Thymus (tissue), 14 donors: Measurements from ENCODE around the gene KRTAP10-11. TPM values are rescaled to one million over a fixed set of nuclear protein-coding genes. Genes with fewer than 3 reads are reported as not detected.
"Not testable (repeated sequence)": the region's sequence is repeated elsewhere in the genome, so short reads cannot be mapped to it uniquely, and the experiment has no call there.

Experiments
- DNase-seq, 9 donors: peaks; one replicate each; pipeline ENCODE4 v3.0.0-alpha.2; 2013; ENCODE audit warnings: low spot score in 9 of 9, low read depth in 6 of 9, missing footprints in 1 of 9
- H3K27ac ChIP-seq, 2 donors: one replicate each; pipeline ENCODE4 v1.5.1; 2013; ENCODE audit warnings: control low read depth in 1 of 2, low read depth in 1 of 2, low read length in 1 of 2, mild to moderate bottlenecking in 1 of 2, moderate library complexity in 1 of 2
- H3K27me3 ChIP-seq, 2 donors: one replicate each; pipeline ENCODE4 v1.5.1; 2013; ENCODE audit warnings: low read length in 1 of 2; ENCODE audit not compliant: control insufficient read depth in 2 of 2, insufficient read depth in 1 of 2
- H3K36me3 ChIP-seq, 2 donors: one replicate each; pipeline ENCODE4 v1.5.1; 2013; ENCODE audit warnings: low read length in 1 of 2, mild to moderate bottlenecking in 1 of 2, moderate library complexity in 1 of 2; ENCODE audit not compliant: control insufficient read depth in 2 of 2, insufficient read depth in 2 of 2
- H3K4me1 ChIP-seq, 2 donors: one replicate each; pipeline ENCODE4 v1.5.1; 2013; ENCODE audit warnings: low read length in 2 of 2; ENCODE audit not compliant: control insufficient read depth in 2 of 2, insufficient read depth in 2 of 2
- H3K4me3 ChIP-seq, 2 donors: one replicate each; pipeline ENCODE4 v1.5.1; 2013; ENCODE audit warnings: low read length in 2 of 2, control low read depth in 1 of 2, mild to moderate bottlenecking in 1 of 2
- H3K9me3 ChIP-seq, 2 donors: one replicate each; pipeline ENCODE4 v1.5.1; 2013; ENCODE audit warnings: low read length in 1 of 2, mild to moderate bottlenecking in 1 of 2; ENCODE audit not compliant: control insufficient read depth in 2 of 2, insufficient read depth in 1 of 2
- WGBS: extraction: QIAGEN DNeasy Blood & Tissue Kit; methylation state at CpG from one replicate; pipeline ENCODE4 v1.1.7; 2013; 5-methylcytosine and 5-hydroxymethylcytosine counted together
- long read RNA-seq, 10 donors: transcript quantifications; one replicate each; lab custom pipeline, GENCODE V29; 2026
- polyA plus RNA-seq: library from polyadenylated mRNA; stranded (reverse); fragments of 200-250 nt; gene quantifications from one replicate; pipeline ENCODE4 v1.2.3, GENCODE V29; 2013
- total RNA-seq: library from RNA; stranded (reverse); fragments of 120-200 nt; gene quantifications from one replicate; pipeline ENCODE4 v1.2.4, GENCODE V29; 2013
- donor health status: healthy.

Gene KRTAP10-11, protein sequence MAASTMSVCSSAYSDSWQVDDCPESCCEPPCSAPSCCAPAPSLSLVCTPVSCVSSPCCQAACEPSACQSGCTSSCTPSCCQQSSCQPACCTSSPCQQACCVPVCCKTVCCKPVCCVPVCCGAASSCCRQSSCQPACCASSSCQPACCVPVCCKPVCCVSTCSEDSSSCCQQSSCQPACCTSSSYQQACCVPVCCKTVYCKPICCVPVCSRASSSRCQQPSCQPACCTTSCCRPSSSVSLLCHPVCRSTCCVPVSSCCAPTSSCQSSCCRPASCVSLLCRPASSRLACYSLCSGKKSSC
- not detected for total RNA-seq
- polyA plus RNA-seq, result not detected
- long read RNA-seq, donor 1, result 0 reads
- long read RNA-seq, donor 2, result 0 reads
- long read RNA-seq, donor 3, result 0 reads
- long read RNA-seq, donor 4, result 0 reads
- long read RNA-seq, donor 5, result 0 reads
- long read RNA-seq, donor 6, result 0 reads
- long read RNA-seq, donor 7, partial matches to known transcripts, result 0 of 1 reads
- long read RNA-seq, donor 7, other reads (novel, unspliced or antisense), result 0 of 1 reads
- long read RNA-seq, donor 8, result 0 reads
- long read RNA-seq, donor 9, result 0 reads
- long read RNA-seq, donor 10, partial matches to known transcripts, result 0 of 1 reads
- long read RNA-seq, donor 10, other reads (novel, unspliced or antisense), result 0 of 1 reads

DNA sequence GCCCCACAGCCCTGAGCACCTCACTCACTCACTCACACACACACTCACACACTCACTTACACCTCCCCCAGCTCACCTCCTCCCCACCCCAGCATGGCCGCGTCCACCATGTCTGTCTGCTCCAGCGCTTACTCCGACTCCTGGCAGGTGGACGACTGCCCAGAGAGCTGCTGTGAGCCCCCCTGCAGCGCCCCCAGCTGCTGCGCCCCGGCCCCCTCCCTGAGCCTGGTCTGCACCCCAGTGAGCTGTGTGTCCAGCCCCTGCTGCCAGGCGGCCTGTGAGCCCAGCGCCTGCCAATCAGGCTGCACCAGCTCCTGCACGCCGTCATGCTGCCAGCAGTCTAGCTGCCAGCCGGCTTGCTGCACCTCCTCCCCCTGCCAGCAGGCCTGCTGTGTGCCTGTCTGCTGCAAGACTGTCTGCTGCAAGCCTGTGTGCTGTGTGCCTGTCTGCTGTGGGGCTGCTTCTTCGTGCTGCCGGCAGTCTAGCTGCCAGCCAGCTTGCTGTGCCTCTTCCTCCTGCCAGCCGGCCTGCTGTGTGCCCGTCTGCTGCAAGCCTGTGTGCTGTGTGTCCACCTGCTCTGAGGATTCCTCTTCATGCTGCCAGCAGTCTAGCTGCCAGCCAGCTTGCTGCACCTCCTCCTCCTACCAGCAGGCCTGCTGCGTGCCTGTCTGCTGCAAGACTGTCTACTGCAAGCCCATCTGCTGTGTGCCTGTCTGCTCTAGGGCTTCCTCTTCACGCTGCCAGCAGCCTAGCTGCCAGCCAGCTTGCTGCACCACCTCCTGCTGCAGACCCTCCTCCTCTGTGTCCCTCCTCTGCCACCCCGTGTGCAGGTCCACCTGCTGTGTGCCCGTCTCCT lies at the start of gene KRTAP10-11:
TSS of gene KRTAP10-11 (plus strand) at position 49 of the 856 bp plus-strand sequence. CDS start at position 94, 45 bp downstream.
- H3K4me1 ChIP-seq, H3K27me3 ChIP-seq, DNase-seq, H3K36me3 ChIP-seq, H3K27ac ChIP-seq, H3K4me3 ChIP-seq: not testable (repeated sequence)
- peaks cover 0 to 10% of the 10 kb centered on the region in 2 donors for H3K9me3 ChIP-seq
- 81% methylated on average over 21 of the region's 21 CpGs for WGBS

DNA sequence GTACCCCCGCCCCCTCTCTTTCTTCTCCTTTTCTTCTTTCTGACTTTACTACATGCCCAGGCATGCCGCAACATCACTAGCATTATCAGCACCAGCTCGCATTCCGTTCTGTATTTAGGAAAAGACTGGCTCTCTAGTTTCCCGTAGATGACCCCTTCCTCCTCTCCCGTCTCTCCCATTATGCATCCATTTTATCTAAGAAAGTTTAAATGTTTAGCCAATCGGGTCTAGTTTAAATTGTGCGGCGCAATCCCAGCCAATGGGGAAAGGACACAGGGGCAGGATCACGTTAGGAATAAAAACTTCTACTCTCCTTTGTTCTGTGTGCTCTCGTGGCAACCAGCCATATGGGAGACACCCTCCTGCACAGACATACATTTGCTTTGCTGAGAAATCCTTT lies 48.2 kb upstream of the KRTAP10-11 start:
- WGBS, result 86% methylated on average over 11 of the region's 11 CpGs
- DNase-seq, result no peak
- Histone ChIP-seq H3K27ac (no peak overlapping the region), H3K9me3 (no peaks in the 10 kb centered on the region), H3K36me3 (no peaks in the 10 kb centered on the region), H3K4me3 (no peak overlapping the region), H3K27me3 (peaks cover 0 to under 1% of the 10 kb centered on the region in 2 donors), H3K4me1 (peaks cover 0 to 2% of the 10 kb centered on the region in 2 donors)

DNA sequence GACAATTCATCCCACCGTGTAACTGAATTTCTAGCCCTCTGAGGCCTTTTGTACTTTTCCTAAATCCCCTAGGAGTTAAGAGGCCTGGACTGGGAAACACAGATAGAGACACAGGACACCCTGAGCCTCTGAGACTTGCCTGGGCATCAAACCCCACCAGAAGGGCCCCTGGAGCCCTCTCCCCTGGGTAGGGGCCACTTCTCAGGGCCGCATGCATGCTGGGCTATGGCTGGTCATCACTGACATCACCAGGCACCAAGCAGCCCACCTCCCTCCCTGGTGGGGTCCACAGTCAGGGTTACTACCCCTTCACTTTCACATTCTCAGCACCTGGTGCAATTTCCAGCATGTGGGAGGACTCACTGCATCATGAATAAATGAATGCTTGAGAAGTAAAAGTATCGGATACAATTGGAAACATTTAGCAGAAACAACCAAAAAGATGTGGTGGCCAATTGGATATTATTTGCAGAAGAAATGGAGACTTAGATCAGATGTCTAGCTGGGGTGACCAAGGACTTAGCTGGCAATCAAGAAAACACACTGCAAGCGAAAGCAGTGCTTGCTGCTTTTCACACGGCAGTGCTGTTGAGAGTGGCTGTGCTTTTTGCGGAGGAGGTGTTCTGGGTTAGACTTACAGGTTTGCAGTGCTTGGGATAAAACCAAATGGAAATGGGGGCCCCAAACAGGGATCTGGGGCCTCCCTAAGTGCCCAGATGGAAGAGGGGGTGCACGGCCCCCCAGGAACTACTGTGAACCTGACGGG lies 46.8 kb upstream of the KRTAP10-11 start:
- no peak overlapping the region for H3K4me3 ChIP-seq
- H3K4me1 ChIP-seq, result no peaks in the 10 kb centered on the region
- no peaks in the 10 kb centered on the region for H3K27me3 ChIP-seq
- no peak overlapping the region for H3K27ac ChIP-seq
- H3K9me3 ChIP-seq, result peaks cover 0 to 2% of the 10 kb centered on the region in 2 donors
- no peaks in the 10 kb centered on the region for H3K36me3 ChIP-seq
- no peak for DNase-seq
- WGBS, result 92% methylated on average over 8 of the region's 8 CpGs

DNA sequence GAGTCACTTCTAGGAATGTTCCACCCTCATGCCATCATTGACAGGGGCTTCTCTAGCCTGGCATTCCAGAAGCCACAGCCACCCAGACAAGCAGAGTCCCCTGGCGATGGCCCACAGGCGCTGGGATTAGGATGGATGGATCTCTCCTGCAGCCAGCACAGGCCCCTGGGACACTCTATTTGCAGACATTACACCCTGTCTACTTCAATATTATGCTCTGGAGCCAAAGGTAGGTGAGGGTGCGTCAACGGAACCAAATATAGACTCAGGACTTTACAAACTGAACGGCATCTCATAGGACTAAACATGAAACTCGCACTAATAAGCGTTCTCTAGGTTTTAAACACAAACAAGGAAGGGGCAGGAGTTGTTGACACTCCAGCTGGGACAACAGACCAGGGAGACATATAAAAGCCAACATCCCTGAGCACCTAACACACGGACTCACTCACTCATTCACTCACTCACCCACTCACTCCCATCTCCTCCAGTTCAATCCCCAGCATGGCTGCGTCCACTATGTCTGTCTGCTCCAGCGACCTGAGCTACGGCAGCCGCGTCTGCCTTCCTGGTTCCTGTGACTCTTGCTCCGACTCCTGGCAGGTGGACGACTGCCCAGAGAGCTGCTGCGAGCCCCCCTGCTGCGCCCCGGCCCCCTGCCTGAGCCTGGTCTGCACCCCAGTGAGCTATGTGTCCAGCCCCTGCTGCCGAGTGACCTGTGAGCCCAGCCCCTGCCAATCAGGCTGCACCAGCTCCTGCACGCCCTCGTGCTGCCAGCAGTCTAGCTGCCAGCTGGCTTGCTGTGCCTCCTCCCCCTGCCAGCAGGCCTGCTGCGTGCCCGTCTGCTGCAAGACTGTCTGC lies 45.9 kb upstream of the KRTAP10-11 start, which contains the start of gene KRTAP10-7:
TSS of gene KRTAP10-7 (plus strand) at position 480 of the 861 bp plus-strand sequence. CDS start at position 505, 25 bp downstream.
- H3K4me3 ChIP-seq, H3K4me1 ChIP-seq, H3K27me3 ChIP-seq, H3K9me3 ChIP-seq, DNase-seq, H3K27ac ChIP-seq, H3K36me3 ChIP-seq: not testable (repeated sequence)
- 86% methylated on average over 23 of the region's 23 CpGs for WGBS

DNA sequence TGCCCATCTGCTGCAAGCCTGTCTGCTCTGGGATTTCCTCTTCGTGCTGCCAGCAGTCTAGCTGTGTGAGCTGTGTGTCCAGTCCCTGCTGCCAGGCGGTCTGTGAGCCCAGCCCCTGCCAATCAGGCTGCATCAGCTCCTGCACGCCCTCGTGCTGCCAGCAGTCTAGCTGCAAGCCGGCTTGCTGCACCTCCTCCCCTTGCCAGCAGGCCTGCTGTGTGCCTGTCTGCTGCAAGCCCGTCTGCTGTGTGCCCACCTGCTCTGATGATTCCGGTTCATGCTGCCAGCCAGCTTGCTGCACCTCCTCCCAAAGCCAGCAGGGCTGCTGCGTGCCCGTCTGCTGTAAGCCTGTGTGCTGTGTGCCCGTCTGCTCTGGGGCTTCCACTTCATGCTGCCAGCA lies 45.1 kb upstream of the KRTAP10-11 start:
- H3K4me3 ChIP-seq, DNase-seq, H3K27me3 ChIP-seq, H3K9me3 ChIP-seq, H3K27ac ChIP-seq, H3K4me1 ChIP-seq, H3K36me3 ChIP-seq: not testable (repeated sequence)
- WGBS, result 82% methylated on average over 10 of the region's 10 CpGs

DNA sequence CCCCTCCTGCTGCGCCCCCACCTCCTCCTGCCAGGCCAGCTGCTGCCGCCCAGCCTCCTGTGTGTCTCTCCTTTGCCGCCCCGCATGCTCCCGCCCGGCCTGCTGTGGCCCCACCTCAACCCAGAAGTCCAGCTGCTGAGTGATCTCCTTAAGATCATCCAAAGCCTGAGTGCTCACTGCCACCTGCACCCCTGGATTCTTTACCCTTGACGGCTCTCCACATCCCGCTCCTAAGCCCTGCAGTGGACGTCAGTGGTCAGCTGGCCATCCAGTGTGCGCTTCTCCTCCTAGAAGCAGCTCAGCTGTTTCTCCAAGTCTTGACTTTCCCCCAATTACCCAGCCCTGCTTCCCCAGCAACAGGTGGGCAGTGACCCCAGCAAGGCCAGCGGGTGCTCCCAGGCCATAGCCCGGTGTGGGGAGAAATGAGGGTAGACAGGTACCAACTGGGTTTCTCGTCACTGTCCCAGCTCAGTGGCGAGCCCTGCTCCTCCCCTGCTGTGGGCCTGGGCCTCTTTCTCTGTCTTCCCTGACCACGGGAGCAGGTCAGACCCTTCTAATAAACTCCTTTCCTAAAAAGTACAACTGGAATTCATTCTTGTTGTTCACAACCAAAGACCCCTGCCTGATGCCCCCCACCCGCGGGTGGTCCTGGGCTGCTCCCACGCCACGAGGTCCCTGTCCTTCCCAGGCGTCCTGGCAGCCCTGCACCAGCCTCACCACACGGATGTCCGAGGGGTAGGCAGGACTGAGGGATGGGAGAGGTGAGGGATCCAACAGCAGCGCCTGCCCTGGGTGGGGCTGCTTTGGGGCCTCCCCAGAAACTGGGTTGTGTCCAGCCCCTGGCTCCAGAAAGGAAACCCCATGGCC lies 44.4 kb upstream of the KRTAP10-11 start:
- Histone ChIP-seq H3K4me3 (no peak overlapping the region), H3K4me1 (no peaks in the 10 kb centered on the region), H3K36me3 (no peaks in the 10 kb centered on the region), H3K9me3 (peaks cover 0 to 2% of the 10 kb centered on the region in 2 donors), H3K27ac (no peak overlapping the region), H3K27me3 (no peaks in the 10 kb centered on the region)
- DNase-seq, result no peak
- WGBS, result 85% methylated on average over 23 of the region's 23 CpGs

DNA sequence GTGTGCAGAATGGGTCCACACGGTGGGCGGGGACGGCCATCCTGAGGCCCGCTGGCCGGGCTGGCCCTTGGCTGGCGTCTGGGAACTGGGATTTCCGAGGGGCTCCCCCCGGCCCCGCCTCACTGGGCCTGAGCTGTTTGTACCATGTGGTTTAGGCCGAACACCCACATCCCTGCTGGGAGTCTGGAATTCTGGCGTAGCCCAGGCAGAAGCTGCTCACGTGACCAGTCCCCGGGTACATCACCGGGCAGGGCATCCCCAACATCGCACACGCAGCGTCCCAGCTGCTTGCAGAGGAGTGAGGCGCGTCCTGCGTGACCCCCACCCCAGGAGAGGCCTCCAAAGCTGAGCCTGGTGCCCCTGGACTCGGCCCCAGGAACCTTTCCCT lies 43.8 kb upstream of the KRTAP10-11 start:
- Histone ChIP-seq H3K36me3 (no peaks in the 10 kb centered on the region), H3K4me3 (no peak overlapping the region), H3K27ac (no peak overlapping the region), H3K9me3 (peaks cover 0 to 2% of the 10 kb centered on the region in 2 donors), H3K27me3 (no peaks in the 10 kb centered on the region), H3K4me1 (no peaks in the 10 kb centered on the region)
- WGBS, result 88% methylated on average over 21 of the region's 21 CpGs
- DNase-seq, result no peak
